Measurements from ENCODE around the gene GTF2H4.
A peak's percentile ranks its signal among the peaks of the same experiment; 100 is the strongest.
"Not testable (repeated sequence)": the region's sequence is repeated elsewhere in the genome, so short reads cannot be mapped to it uniquely, and the experiment has no call there.

The GTF2H4 gene

GRCh38 chr6:30895343-30895742 lies 12.7 kb upstream of the GTF2H4 start:
- DNase-seq = no peak

DNA sequence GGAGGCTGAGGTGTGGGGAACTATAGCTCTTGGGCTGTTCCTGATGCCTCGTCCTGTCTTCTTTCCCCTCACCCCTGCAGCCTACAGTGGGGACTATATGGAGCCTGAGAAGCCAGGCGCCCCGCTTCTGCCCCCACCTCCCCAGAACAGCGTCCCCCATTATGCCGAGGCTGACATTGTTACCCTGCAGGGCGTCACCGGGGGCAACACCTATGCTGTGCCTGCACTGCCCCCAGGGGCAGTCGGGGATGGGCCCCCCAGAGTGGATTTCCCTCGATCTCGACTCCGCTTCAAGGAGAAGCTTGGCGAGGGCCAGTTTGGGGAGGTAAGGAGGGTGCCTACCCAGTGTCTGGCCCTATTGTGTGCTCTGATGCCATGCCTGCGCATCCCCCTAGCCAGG lies 11.5 kb upstream of the GTF2H4 start:
- DNase-seq = no peak

- DNase-seq = no peak
Measured at GRCh38 chr6:30897882-30898281, 10.1 kb upstream of the GTF2H4 start.

DNA sequence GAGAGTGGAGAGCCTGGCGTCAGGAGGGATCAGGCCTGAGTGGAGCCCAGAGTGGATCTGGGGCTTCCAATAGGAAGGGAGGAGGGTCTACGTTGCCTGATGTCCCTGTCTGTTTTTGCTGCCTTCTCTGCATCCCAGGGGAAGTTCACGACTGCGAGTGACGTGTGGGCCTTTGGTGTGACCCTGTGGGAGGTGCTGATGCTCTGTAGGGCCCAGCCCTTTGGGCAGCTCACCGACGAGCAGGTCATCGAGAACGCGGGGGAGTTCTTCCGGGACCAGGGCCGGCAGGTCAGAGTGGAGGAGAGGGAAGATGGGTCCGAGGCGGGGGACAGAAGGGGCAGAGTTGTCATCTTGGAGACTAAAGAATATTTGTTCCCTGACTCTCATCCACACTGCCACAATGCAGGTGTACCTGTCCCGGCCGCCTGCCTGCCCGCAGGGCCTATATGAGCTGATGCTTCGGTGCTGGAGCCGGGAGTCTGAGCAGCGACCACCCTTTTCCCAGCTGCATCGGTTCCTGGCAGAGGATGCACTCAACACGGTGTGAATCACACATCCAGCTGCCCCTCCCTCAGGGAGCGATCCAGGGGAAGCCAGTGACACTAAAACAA lies 9.2 kb upstream of the GTF2H4 start:
- no peak for DNase-seq

DNA sequence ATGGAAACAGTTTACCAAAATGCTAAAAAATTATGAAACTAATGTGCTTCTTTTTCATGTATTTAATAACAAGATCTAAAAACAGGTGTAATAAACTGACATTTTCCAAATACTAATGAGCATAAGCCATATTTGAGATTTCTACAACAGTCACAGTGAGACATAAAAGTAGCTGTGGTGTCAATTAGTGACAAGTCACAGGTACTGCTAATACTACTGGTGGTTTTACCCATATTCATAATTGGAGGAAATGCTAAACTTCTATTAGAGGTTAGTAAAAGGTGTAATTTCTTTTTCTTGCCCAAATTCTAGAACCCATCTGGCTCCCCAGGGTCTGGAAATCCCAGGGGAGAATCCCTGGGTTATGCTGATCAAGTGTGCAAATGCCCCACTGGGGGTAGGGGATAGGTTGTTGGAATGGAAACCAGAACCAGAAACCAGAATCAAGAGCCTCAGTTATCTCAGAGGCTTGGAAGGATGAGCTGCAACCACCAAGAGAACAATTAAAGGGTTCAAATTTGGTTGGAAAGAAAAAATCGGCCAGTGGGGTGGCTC lies 7.1 kb upstream of the GTF2H4 start:
- no peak for DNase-seq

- DNase-seq = no peak
Measured at GRCh38 chr6:30901436-30901835, 6.6 kb upstream of the GTF2H4 start.

GRCh38 chr6:30902196-30902595 lies 5.8 kb upstream of the GTF2H4 start:
- not testable (repeated sequence) for DNase-seq

DNA sequence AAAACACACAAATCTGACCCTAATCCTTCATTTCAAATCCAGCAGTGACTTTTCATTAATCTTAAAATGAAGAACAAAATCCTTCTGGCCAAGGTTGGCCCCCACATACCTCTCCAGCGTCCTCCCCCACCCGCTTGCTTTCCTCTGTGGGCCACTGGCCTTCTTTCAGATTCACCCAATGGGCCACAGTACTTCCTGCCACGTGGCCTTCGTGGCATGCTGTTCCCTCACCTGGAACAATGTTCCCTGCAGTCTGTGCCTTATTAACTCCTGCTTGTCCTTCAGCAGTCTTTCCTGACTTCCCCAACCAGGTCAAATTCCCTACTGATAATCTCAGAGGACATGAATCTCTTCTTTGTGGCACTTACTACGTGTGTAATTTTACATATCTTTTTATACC lies 5.3 kb upstream of the GTF2H4 start:
- no peak for DNase-seq

GRCh38 chr6:30903236-30903635 lies 4.8 kb upstream of the GTF2H4 start:
- DNase-seq = no peak

DNA sequence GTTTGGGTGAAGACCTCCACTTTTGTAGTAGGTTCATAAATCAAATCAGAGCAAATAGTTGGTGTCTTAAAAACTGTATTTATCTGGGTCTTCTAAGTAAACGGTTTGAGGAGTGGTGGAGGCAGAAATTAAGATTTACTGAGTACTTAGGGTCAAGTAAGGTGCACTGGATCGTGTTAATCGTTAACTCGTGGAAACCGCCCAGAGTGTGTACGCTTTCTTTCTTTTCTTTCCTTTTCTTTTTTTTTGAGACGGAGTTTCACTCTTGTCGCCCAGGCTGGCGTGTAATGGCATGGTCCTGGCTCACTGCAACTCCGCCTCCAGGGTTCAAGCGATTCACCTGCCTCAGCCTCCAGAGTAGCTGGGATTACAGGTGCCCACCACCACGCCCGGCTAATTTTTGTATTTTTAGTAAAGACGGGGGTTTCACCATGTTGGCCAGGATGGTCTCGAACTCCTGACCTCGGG lies 683 bp upstream of the GTF2H4 start:
- DNase-seq = not testable (repeated sequence)

DNA sequence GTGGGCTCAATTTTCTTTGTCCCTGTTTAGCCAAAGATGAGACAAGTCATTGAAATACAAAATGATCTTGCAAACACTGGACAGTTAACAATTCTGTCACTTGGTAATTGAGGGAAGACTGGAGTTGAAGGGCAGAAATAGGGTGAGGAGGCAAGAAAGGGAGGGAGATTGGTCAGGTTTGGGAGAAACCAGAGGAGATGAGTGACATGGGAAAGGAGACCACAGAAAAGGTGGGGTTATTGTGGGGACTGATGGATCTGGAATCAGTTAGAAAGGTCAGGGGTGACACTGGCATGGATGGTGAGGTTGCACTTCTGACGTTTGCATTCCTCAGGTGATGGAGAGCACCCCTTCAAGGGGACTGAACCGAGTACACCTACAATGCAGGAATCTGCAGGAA lies 693 bp downstream of the GTF2H4 start:
- DNase-seq = no peak

GRCh38 chr6:30910473-30910872 lies 2.5 kb downstream of the GTF2H4 start:
- DNase-seq = not testable (repeated sequence)

- DNase-seq = no peak
Measured at GRCh38 chr6:30912746-30913520, 4.9 kb downstream of the GTF2H4 start.

DNA sequence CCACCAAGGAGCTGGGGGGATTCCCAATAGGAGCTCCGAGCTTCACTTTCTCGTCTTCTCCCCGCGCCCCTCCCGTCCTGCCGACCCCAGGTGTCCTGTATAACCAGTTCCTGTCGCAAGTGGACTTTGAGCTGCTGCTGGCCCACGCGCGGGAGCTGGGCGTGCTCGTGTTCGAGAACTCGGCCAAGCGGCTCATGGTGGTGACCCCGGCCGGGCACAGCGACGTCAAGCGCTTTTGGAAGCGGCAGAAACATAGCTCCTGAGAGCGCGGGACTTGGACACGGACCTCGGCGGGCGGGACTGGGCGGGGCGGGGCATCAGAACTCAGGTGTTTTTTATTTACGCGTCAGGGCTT lies 5.7 kb downstream of the GTF2H4 start:
- no peak for DNase-seq

DNA sequence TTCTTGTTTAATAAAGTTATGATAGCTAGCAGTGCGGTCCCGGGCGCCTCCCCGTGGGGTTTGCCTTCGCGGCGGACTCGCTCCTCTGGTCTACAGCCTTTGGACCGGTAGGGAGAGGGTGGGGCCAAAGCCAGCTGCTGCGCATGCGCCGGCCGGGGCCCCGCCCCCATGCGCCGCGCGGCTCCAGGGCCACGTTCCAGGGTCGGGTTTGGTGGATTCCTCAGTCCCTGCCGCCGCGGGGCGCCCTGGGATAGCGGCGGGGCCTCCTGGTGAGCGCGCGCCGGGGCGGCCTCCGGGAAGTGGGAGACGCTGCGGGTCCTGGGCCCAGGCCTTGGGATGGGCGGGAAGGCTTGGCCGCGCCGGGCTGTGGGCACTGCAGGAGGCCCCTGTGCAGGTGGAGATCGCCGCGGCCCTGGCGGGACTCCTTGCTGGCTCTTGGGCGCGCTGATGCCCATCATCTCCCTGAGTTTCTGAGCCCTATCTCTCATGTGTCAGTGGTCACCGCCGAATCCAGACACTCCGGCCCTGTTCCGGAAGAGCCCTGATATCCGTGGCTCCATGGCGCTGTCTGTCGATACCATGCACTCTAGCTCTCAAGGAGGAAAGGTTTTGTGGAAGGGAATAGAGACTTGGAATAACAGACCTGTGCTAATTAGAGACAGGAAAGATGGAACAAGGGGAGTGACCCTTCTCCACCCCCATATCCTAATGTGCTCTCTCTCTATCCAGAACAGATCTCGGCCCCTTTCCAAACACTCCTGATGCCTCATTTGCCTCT lies 6.3 kb downstream of the GTF2H4 start, which contains the start of gene VARS2:
Gene VARS2 (plus strand): TSS at position 163 of the 778 bp plus-strand sequence. CDS start 599 bp downstream, at position 762.
- peak; percentile 87 to 89 for DNase-seq

GRCh38 chr6:30914854-30915590 lies 7.0 kb downstream of the GTF2H4 start:
- DNase-seq = peak; percentile 22 to 24

DNA sequence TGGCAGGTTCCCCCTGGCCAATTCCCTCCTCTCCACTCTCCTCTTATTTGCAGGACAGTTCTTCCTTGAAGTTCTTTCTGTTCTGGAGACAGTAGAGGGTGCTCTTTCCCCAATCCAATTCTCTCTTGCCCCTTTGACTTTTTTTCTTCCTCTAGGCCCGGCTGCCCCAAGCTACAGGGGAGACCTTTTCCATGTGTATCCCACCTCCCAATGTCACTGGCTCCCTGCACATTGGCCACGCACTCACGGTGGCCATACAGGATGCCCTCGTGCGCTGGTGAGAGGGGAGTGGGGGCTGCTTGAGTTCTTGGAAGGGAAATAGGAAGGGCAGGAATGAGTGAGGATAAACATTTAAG lies 7.6 kb downstream of the GTF2H4 start:
- no peak for DNase-seq

- DNase-seq = no peak
Measured at GRCh38 chr6:30917041-30917440, 9.0 kb downstream of the GTF2H4 start.

- DNase-seq = no peak
Measured at GRCh38 chr6:30917487-30917886, 9.5 kb downstream of the GTF2H4 start.

GRCh38 chr6:30918670-30919069 lies 10.7 kb downstream of the GTF2H4 start:
- DNase-seq = no peak

DNA sequence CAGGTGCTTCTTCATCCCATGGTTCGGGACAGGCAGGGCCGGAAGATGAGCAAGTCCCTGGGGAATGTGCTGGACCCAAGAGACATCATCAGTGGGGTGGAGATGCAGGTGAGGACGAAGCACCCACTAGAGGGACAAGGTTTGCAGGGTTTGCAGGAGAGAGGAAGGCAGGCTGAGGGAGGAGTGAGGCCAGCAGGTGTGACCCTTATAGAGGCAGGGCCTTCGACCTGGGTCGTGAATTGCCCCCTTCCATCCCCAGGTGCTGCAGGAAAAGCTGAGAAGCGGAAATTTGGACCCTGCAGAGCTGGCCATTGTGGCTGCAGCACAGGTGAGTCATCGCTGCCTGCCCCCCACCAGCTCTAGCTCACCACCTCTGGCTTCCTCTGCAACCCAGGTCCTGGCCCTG lies 14.4 kb downstream of the GTF2H4 start:
- DNase-seq = no peak

DNA sequence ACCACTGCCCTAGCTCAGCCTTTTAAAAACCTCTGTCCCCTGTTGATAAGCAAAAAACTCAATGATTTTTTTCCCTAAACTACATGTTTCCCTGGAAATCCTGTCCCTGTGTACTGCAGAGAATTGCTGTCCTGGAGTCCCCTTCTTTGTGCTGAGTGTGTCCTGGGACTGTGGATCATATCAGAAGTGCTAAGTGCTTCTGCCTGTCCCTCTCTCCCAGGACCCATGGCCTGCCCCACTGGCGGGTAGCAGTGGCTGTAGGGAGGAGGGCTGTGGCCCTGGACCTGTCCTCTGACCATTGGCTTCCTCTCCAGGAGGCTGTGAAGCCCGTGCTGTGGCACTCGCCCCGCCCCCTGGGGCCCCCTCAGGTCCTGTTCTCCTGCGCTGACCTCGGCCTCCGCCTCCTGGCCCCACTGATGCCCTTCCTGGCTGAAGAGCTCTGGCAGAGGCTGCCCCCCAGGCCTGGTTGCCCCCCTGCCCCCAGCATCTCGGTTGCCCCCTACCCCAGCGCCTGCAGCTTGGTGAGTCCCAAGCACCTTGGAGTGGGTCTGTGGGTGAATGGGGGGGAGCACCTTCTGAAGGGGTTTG lies 16.1 kb downstream of the GTF2H4 start:
- DNase-seq = not testable (repeated sequence)
